Gastroesophageal sphincter (tissue), 3 donors: ENCODE data around the gene GMDS.

ENCODE experiments used
- CTCF ChIP-seq, 4 experiments: fragments of 200-600 bp in 2 of 4; fragments of 450-650 bp in 2 of 4; sonication (generic) in 1 of 4; IDR thresholded peaks; one replicate each; pipeline ENCODE4 v1.5.1; 2017 to 2019; ENCODE audit warnings: antibody characterized with exemption in 4 of 4, mild to moderate bottlenecking in 2 of 4, moderate library complexity in 2 of 4
- POLR2A ChIP-seq, 2 donors: fragments of 450-650 bp; IDR thresholded peaks; one replicate each; pipeline ENCODE4 v1.6.1; 2017; ENCODE audit warnings: antibody characterized with exemption in 2 of 2, mild to moderate bottlenecking in 2 of 2, moderate library complexity in 1 of 2
- POLR2AphosphoS5 ChIP-seq: sonication (generic); formaldehyde crosslinking; IDR thresholded peaks from one replicate; pipeline ENCODE4 v1.6.1; 2017; ENCODE audit warnings: antibody characterized with exemption

GRCh38 chr6:1884313-1884712 lies 361.1 kb downstream of the GMDS start:
- TF ChIP-seq CTCF (IDR thresholded peaks at IDR 0.05) = no peak
- TF ChIP-seq POLR2AphosphoS5 = no peak
- TF ChIP-seq POLR2A (IDR thresholded peaks at IDR 0.05) = no peak
